HepG2 (cell line): Measurements from ENCODE around the gene DCDC2C. TPM values are rescaled to one million over a fixed set of nuclear protein-coding genes. Genes with fewer than 3 reads are reported as not detected.
A peak's percentile ranks its signal among the peaks of the same experiment; 100 is the strongest.

Source experiments
- CEBPB ChIP-seq: IDR thresholded peaks from 2 replicates; pipeline ENCODE4 v1.6.1; 2011; ENCODE audit warnings: low read depth, low read length, improper control_type of control experiment, borderline replicate concordance
- CREM ChIP-seq, 2 experiments: sonication (generic) in 1 of 2; formaldehyde crosslinking in 1 of 2; IDR thresholded peaks; 2 replicates each; pipeline versions ENCODE4 v1.4.0 to v1.6.1; 2016 to 2020; ENCODE audit warnings: antibody characterized with exemption in 1 of 2, mild to moderate bottlenecking in 1 of 2, missing genetic modification reagents in 1 of 2
- DNMT3B ChIP-seq: conservative IDR thresholded peaks from 2 replicates; pipeline ENCODE4 v1.6.1; 2016; ENCODE audit warnings: missing biosample characterization, control low read depth
- GFI1 ChIP-seq: sonication (generic); formaldehyde crosslinking; IDR thresholded peaks from 2 replicates; pipeline ENCODE4 v1.5.0; 2020; ENCODE audit warnings: missing genetic modification reagents, mild to moderate bottlenecking, borderline replicate concordance
- GTF2F1 ChIP-seq: fragments of 150-350 bp; IDR thresholded peaks from 2 replicates; pipeline ENCODE4 v1.6.1; 2014; ENCODE audit warnings: low read length
- HDAC2 ChIP-seq: sonication (generic); formaldehyde crosslinking; IDR thresholded peaks from 2 replicates; pipeline ENCODE4 v1.4.0; 2020; ENCODE audit warnings: missing genetic modification reagents
- ISL2 ChIP-seq: sonication (generic); formaldehyde crosslinking; IDR thresholded peaks from 2 replicates; pipeline ENCODE4 v1.5.0; 2020; ENCODE audit warnings: missing genetic modification reagents
- KAT7 ChIP-seq: IDR thresholded peaks from 2 replicates; pipeline ENCODE4 v1.6.1; 2018; ENCODE audit warnings: borderline replicate concordance, missing compliant biosample characterization
- PRMT3 ChIP-seq: sonication (generic); formaldehyde crosslinking; IDR thresholded peaks from 2 replicates; pipeline ENCODE4 v1.8.1; 2022; ENCODE audit warnings: low read depth, mild to moderate bottlenecking, moderate library complexity, missing genetic modification reagents, borderline replicate concordance
- SOX6 ChIP-seq, 2 experiments: fragments of 450-650 bp in 1 of 2; sonication (generic) in 1 of 2; formaldehyde crosslinking in 1 of 2; IDR thresholded peaks; 2 replicates each; pipeline versions ENCODE4 v1.4.0 to v1.6.1; 2017 to 2020; ENCODE audit warnings: antibody characterized with exemption in 1 of 2, mild to moderate bottlenecking in 1 of 2, missing genetic modification reagents in 1 of 2
- SPEN ChIP-seq: sonication (generic); formaldehyde crosslinking; IDR thresholded peaks from 2 replicates; pipeline ENCODE4 v1.5.1; 2020; ENCODE audit warnings: low read depth, mild to moderate bottlenecking, missing genetic modification reagents
- XBP1 ChIP-seq: sonication (generic); formaldehyde crosslinking; IDR thresholded peaks from 2 replicates; pipeline ENCODE4 v1.5.0; 2020; ENCODE audit warnings: missing genetic modification reagents
- ZFY ChIP-seq: sonication (generic); formaldehyde crosslinking; IDR thresholded peaks from 2 replicates; pipeline ENCODE4 v1.4.0; 2020; ENCODE audit warnings: missing genetic modification reagents
- ZNF225 ChIP-seq: sonication (generic); formaldehyde crosslinking; IDR thresholded peaks from 2 replicates; pipeline ENCODE4 v1.4.0; 2020; ENCODE audit warnings: mild to moderate bottlenecking, missing genetic modification reagents
- ZNF24 ChIP-seq: fragments of 450-650 bp; IDR thresholded peaks from 2 replicates; pipeline ENCODE4 v1.6.1; 2017; ENCODE audit warnings: antibody characterized with exemption, mild to moderate bottlenecking
- ZNF343 ChIP-seq: sonication (generic); formaldehyde crosslinking; IDR thresholded peaks from 2 replicates; pipeline ENCODE4 v1.4.0; 2020; ENCODE audit warnings: mild to moderate bottlenecking, missing genetic modification reagents
- ZSCAN21 ChIP-seq: sonication (generic); formaldehyde crosslinking; IDR thresholded peaks from 2 replicates; pipeline ENCODE4 v1.8.0; 2022; ENCODE audit warnings: mild to moderate bottlenecking, missing genetic modification reagents, moderate library complexity, borderline replicate concordance
- polyA plus RNA-seq, 8 experiments: library from polyadenylated mRNA; depleted of rRNA in 3 of 8; stranded (reverse) in 7 of 8; unstranded in 1 of 8; fragments of >200 nt; fragmentation: Illumina TruSeq in 4 of 8; extraction: Trizol in 4 of 8; gene quantifications; 2 replicates each; pipeline versions ENCODE4 v1.2.1 to v1.2.3, GENCODE V29; 2011 to 2016; ENCODE audit warnings: low read depth in 4 of 8, missing spikeins in 1 of 8, mixed read lengths in 1 of 8; ENCODE audit not compliant: insufficient read depth in 1 of 8
- total RNA-seq, 5 experiments: library from RNA; depleted of rRNA; stranded (reverse); fragments of >200 nt; fragmentation: Illumina TruSeq; extraction: Trizol; gene quantifications; 2 replicates each; pipeline ENCODE4 v1.2.3, GENCODE V29; 2016; ENCODE audit warnings: low read depth in 1 of 5
- TF ChIP-seq, protein P1 (sequence below): sonication (generic); formaldehyde crosslinking; IDR thresholded peaks from one replicate; pipeline ENCODE4 v1.5.1; 2020; ENCODE audit warnings: mild to moderate bottlenecking, missing genetic modification reagents; ENCODE audit errors: not compliant biosample characterization
- TF ChIP-seq, protein P2 (sequence below): sonication (generic); formaldehyde crosslinking; conservative IDR thresholded peaks from 2 replicates; pipeline ENCODE4 v1.8.0; 2022; ENCODE audit warnings: mild to moderate bottlenecking, moderate library complexity, missing genetic modification reagents

Gene DCDC2C
- total and polyA plus RNA-seq, 2 of the 13 experiments (the other 11 are each of a cell fraction or from before 2014, with no cell fraction given): not detected

DNA sequence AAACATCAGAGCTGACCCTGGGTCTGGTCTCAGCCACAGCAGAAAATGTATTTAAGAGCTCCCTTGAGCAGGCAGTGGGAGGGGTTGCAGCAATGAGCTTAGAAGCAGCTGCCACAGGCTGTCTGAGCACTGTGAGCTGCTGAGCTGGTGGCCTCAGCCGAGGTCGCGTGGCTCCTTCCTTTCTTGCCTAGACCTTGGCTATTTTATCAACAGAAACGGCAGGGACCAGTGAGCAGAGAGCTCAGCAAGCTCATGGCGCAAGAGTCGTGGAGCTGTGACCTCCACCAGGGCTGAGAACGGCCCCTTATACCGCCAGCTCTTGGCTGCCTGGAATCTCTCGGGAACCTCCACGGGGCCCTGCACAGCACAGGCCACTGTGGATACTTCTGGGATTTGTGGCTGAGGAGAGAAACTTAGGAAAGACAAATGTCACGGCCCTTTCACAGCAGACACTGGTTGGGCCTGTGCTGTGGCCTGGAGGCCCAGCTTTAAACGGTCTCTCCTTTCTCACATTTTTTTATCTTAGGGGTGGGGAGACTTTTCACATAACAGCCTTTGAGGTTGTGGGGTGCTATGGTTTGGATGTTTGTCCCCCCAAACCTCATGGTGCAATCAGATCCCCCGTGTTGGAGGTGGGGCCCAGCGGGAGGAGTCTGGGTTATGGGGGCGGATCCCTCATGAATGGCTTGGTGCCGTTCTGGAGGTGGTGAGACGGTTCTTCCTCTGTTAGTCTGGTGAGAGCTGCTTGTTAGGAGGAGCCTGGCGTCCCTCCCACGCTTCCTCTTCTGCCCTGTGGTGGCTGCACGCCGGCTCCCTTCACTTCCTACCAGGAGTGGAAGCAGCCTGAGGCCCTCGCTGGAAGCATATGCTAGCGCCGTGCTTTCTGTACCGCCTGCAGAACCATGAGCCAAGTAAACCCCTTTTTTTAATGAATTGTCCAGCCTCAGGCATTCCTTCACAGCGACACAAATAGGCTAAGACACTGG, 43.6 kb upstream of the DCDC2C start (continued):
- peak; percentile 70 for TF ChIP-seq HDAC2 (CRISPR knock-in tag)
- TF ChIP-seq PRMT3: 0 out of 2 replicates have a peak, but pooled peaks have one; percentile 38
- TF ChIP-seq SPEN: peak; percentile 64; the same call in 1 of the 2 replicates
- TF ChIP-seq, protein P1, sequence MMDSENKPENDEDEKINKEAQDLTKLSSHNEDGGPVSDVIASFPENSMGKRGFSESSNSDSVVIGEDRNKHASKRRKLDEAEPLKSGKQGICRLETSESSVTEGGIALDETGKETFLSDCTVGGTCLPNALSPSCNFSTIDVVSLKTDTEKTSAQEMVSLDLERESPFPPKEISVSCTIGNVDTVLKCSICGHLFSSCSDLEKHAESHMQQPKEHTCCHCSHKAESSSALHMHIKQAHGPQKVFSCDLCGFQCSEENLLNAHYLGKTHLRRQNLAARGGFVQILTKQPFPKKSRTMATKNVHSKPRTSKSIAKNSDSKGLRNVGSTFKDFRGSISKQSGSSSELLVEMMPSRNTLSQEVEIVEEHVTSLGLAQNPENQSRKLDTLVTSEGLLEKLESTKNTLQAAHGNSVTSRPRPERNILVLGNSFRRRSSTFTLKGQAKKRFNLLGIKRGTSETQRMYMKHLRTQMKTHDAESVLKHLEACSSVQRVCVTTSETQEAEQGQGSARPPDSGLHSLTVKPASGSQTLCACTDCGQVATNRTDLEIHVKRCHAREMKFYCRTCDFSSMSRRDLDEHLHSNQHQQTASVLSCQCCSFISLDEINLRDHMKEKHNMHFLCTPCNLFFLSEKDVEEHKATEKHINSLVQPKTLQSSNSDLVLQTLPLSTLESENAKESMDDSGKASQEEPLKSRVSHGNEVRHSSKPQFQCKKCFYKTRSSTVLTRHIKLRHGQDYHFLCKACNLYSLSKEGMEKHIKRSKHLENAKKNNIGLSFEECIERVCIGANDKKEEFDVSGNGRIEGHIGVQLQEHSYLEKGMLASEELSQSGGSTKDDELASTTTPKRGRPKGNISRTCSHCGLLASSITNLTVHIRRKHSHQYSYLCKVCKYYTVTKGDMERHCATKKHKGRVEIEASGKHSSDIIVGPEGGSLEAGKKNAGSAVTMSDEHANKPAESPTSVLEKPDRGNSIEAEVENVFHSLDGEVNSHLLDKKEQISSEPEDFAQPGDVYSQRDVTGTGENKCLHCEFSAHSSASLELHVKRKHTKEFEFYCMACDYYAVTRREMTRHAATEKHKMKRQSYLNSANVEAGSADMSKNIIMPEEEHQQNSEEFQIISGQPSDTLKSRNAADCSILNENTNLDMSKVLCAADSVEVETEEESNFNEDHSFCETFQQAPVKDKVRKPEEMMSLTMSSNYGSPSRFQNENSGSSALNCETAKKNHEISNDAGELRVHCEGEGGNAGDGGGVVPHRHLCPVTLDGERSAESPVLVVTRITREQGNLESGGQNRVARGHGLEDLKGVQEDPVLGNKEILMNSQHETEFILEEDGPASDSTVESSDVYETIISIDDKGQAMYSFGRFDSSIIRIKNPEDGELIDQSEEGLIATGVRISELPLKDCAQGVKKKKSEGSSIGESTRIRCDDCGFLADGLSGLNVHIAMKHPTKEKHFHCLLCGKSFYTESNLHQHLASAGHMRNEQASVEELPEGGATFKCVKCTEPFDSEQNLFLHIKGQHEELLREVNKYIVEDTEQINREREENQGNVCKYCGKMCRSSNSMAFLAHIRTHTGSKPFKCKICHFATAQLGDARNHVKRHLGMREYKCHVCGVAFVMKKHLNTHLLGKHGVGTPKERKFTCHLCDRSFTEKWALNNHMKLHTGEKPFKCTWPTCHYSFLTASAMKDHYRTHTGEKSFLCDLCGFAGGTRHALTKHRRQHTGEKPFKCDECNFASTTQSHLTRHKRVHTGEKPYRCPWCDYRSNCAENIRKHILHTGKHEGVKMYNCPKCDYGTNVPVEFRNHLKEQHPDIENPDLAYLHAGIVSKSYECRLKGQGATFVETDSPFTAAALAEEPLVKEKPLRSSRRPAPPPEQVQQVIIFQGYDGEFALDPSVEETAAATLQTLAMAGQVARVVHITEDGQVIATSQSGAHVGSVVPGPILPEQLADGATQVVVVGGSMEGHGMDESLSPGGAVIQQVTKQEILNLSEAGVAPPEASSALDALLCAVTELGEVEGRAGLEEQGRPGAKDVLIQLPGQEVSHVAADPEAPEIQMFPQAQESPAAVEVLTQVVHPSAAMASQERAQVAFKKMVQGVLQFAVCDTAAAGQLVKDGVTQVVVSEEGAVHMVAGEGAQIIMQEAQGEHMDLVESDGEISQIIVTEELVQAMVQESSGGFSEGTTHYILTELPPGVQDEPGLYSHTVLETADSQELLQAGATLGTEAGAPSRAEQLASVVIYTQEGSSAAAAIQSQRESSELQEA (CRISPR knock-in tag): peak; percentile 46
- TF ChIP-seq ZNF343 (CRISPR knock-in tag): no peak
- peak; percentile 76 for TF ChIP-seq ZFY (CRISPR knock-in tag)
- TF ChIP-seq DNMT3B: no peak
- no peak for TF ChIP-seq GTF2F1
- no peak for TF ChIP-seq SOX6 (IDR thresholded peaks at IDR 0.05)
- TF ChIP-seq SOX6 (CRISPR knock-in tag; IDR thresholded peaks at IDR 0.05): peak; percentile 49; the same call in 1 of the 2 replicates
- TF ChIP-seq, protein P2, sequence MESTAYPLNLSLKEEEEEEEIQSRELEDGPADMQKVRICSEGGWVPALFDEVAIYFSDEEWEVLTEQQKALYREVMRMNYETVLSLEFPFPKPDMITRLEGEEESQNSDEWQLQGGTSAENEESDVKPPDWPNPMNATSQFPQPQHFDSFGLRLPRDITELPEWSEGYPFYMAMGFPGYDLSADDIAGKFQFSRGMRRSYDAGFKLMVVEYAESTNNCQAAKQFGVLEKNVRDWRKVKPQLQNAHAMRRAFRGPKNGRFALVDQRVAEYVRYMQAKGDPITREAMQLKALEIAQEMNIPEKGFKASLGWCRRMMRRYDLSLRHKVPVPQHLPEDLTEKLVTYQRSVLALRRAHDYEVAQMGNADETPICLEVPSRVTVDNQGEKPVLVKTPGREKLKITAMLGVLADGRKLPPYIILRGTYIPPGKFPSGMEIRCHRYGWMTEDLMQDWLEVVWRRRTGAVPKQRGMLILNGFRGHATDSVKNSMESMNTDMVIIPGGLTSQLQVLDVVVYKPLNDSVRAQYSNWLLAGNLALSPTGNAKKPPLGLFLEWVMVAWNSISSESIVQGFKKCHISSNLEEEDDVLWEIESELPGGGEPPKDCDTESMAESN (CRISPR knock-in tag): peak; percentile 32; the same call in 1 of the 2 replicates
- no peak for TF ChIP-seq CREM (IDR thresholded peaks at IDR 0.05)
- TF ChIP-seq CREM (CRISPR knock-in tag; IDR thresholded peaks at IDR 0.05): no peak
- 0 out of 2 replicates have a peak, but pooled peaks have one; percentile 15 for TF ChIP-seq ISL2 (CRISPR knock-in tag)
- TF ChIP-seq ZNF24: no peak
- no peak for TF ChIP-seq GFI1 (CRISPR knock-in tag)
- TF ChIP-seq KAT7 (CRISPR knock-in tag): peak; percentile 51; the same call in 1 of the 2 replicates
- no peak for TF ChIP-seq ZSCAN21 (CRISPR knock-in tag)
- 0 out of 2 replicates have a peak, but pooled peaks have one; percentile 39 for TF ChIP-seq ZNF225 (CRISPR knock-in tag)
- no peak for TF ChIP-seq XBP1 (CRISPR knock-in tag)
- peak; percentile 76; the same call in 1 of the 2 replicates for TF ChIP-seq CEBPB
